Uterus (tissue), 2 donors: ENCODE results near the gene PODN.

Experiments
- POLR2A ChIP-seq, 2 donors: fragments of 450-650 bp; IDR thresholded peaks; one replicate each; pipeline ENCODE4 v1.6.1; 2016; ENCODE audit warnings: antibody characterized with exemption in 2 of 2, mild to moderate bottlenecking in 1 of 2, moderate library complexity in 1 of 2
- TF ChIP-seq, protein P1 (sequence below), 4 experiments: fragments of 200-600 bp in 2 of 4; fragments of 450-650 bp in 2 of 4; sonication (generic) in 2 of 4; IDR thresholded peaks; one replicate each; pipeline ENCODE4 v1.5.1; 2016 to 2019; ENCODE audit warnings: antibody characterized with exemption in 4 of 4, mild to moderate bottlenecking in 2 of 4, moderate library complexity in 1 of 4

- TF ChIP-seq POLR2A (IDR thresholded peaks at IDR 0.05) = no peak
- TF ChIP-seq, protein P1, sequence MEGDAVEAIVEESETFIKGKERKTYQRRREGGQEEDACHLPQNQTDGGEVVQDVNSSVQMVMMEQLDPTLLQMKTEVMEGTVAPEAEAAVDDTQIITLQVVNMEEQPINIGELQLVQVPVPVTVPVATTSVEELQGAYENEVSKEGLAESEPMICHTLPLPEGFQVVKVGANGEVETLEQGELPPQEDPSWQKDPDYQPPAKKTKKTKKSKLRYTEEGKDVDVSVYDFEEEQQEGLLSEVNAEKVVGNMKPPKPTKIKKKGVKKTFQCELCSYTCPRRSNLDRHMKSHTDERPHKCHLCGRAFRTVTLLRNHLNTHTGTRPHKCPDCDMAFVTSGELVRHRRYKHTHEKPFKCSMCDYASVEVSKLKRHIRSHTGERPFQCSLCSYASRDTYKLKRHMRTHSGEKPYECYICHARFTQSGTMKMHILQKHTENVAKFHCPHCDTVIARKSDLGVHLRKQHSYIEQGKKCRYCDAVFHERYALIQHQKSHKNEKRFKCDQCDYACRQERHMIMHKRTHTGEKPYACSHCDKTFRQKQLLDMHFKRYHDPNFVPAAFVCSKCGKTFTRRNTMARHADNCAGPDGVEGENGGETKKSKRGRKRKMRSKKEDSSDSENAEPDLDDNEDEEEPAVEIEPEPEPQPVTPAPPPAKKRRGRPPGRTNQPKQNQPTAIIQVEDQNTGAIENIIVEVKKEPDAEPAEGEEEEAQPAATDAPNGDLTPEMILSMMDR (IDR thresholded peaks at IDR 0.05) = no peak
Observed at GRCh38 chr1:53080041-53080440, 18.0 kb downstream of the PODN start.
